Activated CD4-positive, CD25-positive, alpha-beta regulatory T cell treated with anti-CD3 and anti-CD28 coated beads, Interleukin-2, amount 50 U/mL, for 16 hours (primary cell): ENCODE results near the gene PPP6R3.
"Not testable (repeated sequence)": the region's sequence is repeated elsewhere in the genome, so short reads cannot be mapped to it uniquely, and the experiment has no call there.

Experiments
- DNase-seq: peaks from one replicate; pipeline ENCODE4 v3.0.0-alpha.2; 2020; ENCODE audit warnings: low read depth, low spot score

PPP6R3 gene

DNA sequence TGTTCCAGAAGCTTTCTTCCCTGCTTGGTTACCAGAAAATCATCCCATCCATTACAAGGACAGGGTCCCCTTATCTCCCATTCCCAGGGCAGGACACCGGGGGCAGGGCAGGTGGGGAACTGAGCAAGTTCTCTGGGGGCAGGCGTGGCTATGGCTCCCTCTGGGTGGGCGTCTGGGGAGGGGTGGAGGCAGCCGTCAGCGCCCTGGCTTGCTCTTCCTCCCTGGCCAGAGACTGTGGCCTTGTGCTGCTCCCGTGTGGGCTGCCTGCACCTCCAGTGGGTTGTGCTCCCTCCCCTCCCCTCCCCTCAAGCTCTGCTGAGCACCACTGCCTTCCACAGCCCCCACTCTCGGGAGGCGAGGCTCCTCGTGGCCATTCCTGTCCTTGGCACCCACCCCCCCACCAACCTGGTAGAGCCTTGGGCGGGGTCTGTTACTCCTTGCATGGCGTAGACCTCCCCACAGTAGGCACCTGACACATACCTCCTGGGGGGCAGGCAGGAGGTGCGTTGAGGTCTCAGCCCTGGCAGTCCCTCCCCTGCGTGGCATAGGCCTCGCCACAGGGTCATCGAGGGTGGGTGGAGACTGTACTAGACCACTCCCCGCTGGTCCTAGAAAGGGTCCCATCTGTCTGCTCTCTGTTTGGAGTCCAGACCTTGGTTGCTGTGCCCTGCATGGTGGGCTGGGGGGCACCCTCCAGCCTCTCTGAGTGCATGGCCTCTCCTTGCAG lies 24.2 kb upstream of the PPP6R3 start:
- no peak for DNase-seq

DNA sequence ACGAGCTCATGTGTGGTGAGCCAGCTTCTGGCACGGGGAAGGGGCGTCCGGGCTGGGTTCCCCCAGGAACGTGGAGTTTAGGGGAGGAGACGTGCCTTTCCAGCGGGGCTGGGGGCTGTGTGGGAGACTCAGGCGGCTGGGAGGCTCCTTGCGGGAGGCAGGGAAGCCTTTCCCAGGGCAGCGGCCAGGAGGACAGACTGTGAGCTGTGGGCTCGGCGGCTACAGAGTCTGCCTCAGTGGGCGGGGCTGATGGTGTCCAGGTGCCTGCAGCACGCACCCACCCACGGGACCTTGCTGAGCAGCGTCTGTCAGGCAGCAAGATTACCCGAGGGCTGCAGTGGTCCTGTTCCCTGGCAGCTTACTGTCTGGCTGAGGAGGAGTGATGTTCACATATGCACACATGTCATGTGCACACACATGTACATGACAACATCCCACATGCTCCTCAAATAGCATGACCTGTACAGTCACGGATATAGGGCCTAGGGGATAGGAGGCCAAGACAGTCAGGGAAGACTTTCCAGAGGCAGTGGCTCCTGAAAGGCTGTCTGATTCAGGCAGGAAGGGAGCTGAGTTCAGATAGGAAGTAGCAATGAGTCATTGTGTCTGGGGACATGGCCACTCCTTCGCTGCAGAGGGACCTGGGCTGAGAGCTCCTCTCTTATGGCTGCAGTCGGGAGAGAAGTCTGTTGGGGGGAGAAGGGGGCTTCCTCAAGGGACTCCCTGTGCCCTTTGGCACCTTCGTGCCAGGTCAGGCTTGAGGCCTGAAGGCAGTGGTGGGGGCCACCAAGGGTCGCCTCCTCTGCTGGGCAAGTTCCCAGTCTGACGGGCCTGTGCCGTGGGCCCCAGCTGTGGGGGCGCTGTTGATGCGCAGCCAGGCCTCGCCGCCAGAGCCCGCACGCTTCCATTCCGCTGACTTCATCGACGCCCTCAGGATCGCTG lies 23.3 kb upstream of the PPP6R3 start:
- no peak for DNase-seq

DNA sequence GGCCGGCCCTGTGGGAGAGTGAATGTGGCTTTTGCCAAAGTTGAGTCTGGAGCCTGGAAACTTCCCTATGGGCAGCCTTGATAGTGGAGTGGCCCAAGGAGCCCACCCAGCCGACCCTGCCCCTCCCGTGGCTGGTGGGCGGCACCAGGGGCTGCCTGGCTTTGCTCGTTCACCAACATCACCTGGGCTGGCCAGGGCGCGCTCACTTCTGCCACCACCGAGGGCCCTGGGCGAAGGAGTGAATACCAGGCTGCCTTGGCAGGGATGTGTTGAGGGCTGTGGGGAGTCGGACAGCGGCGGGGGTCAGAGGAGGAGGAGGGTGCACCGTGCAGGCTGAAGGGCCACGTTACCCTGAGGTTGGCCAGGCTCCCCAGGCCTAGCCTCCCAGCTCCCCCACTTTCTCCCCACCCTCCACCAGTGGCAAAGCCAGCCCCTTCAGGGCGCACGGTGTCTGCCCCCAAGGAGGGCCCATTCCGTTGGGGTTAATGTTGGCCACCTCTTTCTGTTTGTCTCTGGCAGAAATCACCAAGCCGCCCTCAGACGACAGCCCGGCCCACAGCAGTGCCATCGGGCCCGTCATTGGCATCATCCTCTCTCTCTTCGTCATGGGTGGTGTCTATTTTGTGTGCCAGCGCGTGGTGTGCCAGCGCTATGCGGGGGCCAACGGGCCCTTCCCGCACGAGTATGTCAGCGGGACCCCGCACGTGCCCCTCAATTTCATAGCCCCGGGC lies 22.5 kb upstream of the PPP6R3 start:
- DNase-seq: no peak

DNA sequence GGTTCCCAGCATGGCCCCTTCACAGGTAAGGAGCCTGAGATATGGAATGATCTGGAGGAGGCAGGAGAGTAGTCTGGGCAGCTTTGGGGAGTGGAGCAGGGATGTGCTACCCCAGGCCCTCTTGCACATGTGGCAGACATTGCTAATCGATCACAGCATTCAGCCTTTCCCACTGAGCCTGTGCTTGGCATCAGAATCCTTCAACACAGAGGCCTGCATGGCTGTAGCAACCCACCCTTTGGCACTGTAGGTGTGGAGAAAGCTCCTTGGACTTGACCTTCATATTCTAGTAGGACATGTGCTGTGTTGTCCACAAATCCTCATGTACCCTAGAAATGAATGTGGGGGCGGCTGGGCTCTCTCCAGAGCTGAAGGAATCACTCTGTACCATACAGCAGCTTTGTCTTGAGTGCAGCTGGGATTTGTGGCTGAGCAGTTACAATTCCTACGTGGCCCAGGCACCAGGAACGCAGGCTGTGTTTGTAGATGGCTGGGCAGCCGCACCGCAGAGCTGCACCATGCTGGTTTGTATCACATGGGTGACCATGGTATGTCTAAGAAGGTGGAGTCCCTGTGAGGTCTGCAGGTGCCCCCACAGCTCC lies 21.8 kb upstream of the PPP6R3 start:
- DNase-seq: no peak

DNA sequence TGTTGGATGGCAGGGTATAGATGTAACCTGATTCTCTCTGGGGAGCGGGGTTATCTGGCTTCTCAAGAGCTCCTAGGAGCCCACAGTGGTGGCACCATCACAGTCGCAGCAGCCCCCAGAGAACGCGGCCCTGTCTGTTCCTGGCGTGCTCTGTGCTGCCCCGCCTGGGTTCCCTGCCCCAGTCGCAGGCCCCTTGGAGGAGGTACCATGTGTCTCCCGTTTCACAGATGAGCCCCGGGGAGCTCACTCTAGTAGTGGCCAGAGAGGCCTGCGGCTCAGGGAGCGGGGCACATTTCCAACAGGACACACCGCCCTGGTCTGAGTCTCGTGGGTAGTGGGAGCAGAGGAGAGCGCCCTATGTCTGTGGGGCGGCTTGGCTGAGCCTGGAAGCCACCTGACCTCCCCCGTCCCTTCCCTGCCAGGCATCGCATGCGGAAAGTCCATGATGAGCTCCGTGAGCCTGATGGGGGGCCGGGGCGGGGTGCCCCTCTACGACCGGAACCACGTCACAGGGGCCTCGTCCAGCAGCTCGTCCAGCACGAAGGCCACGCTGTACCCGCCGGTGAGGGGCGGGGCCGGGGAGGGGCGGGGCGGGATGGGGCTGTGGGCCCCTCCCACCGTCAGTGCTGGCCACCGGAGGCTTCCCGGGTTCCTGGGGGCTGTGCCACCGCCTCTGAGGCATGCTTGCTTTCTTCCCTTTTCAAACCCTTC lies 21.0 kb upstream of the PPP6R3 start:
- DNase-seq: no peak

DNA sequence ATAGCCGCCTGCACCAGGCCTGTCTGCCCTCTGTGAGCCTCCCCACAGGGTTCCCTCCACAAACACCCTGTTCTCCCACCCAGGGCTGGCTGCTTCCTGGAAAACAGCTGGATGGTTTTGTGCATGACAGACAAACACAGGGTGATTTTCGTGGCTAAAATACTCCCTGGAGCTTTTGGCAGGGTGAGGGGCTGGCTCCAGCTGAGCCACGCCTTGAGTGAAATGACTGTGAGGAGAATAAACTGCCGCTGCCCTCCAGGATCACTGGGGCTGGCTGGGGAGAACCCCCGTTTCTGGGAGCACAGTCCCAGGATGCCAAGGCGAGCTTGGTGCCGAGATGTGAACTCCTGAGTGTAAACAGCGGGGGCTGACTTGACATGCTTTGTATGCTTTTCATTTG lies 20.3 kb upstream of the PPP6R3 start:
- DNase-seq: no peak

DNA sequence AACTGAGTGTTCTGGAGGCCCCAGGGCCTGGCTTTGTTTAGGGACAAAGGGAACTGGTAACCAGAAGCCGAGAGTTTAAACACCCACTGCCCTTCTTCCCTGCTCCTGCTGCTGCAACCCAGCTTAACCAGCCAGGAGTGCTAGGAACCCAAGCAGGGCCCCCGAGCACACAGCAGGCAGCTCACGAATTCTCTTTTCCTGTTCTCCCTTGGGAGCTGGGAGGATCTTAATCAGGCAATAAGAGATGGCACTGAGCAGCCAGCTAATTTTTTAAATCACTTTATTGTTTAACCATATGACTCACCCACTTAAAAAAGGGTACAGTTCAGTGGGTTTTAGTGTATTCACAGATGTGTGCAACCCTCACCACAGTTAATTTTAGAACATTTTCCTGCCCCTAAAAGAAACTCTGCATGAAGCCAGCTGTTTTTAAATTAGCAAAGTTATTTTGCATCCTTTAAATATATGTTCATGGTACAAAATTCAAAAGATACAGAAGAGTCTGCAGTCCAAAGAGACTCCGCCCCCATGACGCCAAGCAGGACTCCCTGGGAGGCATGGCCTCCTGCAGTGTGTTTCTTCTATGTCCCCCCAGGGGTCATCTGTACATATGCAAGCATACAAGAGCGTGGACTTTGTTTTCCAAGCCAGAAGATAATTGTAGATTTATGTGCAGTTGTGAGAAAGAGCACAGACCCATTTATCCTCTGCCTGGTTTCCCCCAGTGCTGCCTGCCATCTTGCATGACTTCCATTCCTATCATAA lies 18.9 kb upstream of the PPP6R3 start:
- DNase-seq: no peak

DNA sequence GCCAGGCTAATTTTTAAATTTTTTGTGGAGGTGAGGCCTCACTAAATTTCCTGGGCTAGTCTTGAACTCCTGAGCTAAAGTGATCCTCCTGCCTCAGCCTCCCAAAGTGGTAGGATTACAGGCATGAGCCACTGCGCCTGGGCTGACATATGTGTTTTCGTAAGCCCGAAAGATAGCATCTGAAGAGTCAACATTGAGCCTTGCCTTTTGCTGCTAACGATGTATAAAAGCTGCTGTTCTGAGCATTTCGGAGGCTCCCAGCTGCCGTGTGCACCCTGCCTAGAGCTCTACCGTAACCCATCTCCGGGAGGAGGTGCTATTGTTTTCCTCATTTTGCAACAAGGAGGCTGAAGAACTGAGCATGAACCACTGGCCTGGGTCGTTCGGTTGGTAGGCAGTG lies 18.1 kb upstream of the PPP6R3 start:
- no peak for DNase-seq

DNA sequence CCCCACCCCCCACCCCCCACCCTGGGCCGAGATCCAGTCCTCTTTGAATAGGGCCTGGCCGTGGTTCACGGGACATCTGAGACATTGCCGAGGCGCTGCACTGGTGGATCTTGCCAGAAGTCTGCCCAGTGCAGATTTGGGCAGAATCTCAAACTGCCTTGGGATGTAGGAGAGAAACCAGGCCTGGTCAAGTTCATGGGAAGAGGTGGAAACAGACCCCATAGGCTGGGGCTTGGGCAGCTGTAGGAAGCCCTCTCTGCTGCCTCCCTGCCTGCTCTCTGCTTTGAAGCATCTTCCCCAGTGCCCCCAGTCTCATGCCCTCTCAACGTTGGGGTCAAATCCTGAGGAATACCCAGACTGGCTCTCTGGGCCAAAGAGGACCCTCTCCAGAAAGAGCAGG lies 16.0 kb upstream of the PPP6R3 start:
- DNase-seq: no peak

DNA sequence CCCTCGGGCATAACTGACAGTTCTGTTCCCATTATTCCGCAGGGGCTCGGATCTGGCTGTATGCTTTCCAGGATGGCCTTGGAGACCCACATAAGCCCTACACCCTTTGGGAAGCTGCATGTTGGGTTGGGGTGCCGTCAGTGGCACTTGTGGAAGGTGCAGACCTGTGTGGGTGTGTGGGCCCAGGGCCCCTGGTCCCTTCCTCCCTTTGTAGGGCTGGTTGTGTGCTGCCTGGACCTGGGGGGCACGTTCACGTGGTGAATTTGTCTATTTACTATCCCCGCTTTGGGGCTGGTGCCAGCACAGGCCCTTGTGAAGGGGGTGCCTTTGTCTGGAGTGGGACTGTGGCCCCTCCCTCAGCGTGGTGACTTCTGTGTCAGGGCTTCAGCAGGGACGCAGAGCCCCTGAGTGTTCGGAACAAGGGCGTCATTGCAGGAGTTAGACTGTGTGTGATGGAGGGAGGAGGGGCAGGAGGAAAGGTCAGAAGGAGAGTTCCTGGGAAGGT lies 15.0 kb upstream of the PPP6R3 start:
- no peak for DNase-seq

DNA sequence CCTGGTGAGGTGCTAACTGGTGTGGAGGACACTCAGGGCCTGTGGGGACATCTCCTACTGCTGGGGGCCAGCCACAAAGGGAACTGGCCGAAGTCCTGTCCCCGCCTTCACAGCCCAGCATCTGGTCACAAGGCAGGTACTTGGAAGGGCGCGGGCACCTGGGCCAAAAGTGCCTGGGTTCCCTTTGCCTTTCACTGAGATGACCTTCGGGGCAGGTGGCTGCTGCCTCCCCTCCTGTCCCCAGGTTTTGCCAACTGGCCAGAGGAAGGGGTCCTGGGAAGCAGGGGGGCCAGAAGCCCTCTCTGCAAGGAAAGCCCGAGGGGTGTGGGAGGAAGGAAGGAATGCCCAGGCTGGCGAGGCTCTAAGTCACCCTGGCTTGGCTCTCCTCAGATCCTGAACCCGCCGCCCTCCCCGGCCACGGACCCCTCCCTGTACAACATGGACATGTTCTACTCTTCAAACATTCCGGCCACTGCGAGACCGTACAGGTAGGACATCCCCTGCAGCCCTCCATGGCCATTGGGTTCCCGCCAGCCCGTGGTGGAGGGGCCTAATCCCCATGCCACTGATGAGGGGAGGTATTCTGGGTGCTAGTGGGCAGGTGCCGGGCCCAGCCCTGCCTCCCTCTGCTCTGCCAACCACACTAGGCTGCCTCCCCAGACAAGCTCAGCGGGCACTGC lies 14.4 kb upstream of the PPP6R3 start:
- DNase-seq: no peak

DNA sequence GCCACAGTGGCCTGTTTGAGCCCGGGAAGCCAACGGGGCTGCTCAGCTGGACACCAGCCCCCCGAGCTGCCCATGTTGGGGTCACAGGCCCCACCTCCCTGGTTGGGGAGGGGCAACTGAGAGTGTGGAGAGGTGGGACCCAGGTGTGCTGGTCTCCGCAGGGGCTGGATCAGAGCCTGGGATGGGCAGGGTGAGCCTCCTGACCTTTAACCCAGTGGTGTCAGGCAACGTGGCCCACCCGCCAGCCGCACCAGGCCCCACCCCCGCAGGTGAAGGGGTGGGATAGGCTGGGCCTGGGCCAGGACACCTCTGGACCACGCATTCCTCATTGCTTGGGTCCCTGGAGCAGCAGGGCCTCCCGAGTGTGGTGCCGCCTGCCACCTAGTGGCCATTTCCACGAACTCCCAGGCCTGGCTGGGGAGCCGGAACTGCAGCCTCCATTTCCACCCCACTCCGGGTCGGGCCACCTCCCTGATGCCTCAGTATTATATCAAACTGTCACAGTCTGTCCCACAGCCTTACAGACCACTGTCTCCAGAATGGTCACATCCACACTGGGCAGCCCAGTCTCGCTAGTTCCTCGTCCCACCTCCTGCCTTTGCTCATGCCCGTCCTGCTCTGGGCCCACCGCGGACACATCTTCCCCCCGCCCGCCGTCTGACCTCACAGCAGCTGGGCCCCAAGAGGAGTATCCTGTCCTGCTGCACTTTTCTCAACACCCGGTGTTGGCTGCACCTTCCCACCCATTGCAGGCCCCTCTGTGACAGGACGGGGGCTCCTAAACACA lies 13.3 kb upstream of the PPP6R3 start:
- peak; percentile 54 for DNase-seq

DNA sequence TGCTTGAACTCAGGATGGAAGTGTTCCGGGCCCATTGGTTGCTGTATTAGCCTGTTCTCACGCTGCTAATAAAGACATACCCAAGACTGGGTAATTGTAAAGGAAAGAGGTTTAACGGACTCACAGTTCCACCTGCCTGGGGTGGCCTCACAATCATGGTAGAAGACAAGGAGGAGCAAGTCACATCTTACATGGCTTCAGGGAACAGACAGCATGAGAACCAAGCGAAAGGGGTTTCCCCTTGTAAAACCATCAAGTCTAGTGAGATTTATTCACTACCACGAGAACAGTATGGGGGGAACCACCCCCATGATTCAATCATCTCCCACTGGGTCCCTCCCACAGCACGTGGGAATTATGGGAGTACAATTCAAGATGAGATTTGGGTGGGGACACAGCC lies 12.6 kb upstream of the PPP6R3 start:
- DNase-seq: not testable (repeated sequence)

DNA sequence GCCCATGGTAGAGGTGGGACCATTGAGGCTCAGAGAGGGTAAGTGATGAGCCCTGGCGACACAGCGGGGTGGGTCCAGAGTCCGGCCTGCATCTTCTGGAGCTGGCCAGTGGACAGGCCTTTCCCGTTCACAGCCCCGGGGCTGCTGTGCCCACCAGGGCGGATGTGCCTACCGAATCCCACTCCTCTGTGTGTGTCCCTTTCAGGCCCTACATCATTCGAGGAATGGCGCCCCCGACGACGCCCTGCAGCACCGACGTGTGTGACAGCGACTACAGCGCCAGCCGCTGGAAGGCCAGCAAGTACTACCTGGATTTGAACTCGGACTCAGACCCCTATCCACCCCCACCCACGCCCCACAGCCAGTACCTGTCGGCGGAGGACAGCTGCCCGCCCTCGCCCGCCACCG lies 11.9 kb upstream of the PPP6R3 start:
- DNase-seq: no peak

DNA sequence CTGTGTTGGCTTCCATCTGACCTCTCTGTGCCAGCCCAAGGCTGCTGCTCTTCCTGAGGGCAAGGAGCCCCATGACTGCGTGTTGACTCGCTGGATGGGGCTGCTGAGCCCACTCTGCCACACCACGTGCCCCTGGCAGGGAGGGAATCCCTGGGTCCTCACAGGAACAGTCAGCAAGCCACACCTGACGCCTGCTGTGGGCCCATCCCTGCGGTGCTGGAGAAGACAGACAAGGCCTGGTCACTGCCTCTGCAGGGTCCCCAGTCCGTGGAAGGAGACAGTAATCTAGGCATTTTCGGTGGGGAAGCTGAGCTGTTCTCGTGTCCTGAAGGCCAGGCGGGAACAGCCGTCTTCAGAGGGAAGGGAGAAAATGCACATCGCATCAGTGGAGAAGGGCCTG lies 10.6 kb upstream of the PPP6R3 start:
- DNase-seq: no peak

DNA sequence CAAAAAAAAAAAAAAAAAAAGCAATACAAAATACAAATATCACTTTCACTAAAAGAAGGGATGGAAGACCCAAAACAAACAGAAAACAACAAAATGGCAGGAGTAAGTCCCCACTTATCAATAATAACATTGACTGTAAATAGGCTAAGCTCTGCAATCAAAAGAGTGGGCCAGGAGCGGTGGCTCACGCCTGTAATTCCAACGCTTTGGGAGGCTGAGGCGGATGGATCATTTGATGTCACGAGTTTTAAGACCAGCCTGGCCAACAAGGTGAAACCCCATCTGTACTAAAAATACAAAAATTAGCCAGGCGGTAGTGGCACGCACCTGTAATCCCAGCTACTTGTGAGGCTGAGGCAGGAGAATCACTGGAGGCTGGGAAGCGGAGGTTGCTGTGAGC lies 9.8 kb upstream of the PPP6R3 start:
- no peak for DNase-seq

DNA sequence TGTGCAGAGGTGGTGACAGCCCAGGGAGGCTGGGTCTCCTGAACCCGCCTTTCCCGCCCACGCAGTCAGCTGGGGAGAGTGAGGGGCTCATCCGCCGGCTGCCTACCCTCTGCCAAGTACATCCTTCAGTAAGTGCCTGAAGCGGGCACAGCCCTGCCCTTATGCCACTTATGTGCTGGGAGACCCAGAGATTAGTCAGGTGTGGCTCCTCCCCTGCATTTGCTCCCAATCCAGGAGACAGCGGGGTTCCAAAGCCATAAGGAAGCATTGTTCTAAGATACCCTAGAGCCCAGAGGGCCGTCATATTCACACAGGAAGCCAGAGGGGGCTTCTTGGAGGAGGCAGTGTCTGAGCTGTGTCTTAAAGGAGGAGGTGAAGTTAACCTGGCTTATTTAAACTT lies 5.8 kb upstream of the PPP6R3 start:
- no peak for DNase-seq

DNA sequence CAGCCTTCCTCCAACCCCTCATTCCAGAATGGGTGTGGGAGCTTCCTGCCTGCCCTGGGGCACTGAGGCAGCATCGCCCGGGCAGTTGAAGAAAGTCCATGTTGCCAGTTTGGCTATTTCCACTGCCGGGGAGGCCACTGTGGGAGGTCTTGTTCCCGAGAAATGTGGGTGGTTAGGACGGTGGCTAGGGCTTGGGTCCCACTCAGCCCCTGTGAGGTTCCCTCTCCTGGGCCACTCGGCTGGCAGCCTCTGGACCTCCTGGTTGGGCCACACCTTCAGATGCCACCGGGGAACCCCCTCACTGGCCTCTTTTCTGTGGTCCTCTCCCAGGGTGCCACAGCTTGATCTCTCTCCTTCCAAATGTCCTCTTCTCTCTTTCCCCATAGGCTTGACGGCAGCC lies 5.1 kb upstream of the PPP6R3 start:
- no peak for DNase-seq
